SHP77 (cell line): Measurements from ENCODE around the gene ITGA11.

Experiments
- DNase-seq, 2 experiments: peaks; one replicate each; lab custom pipeline; 2025; lab: John Stamatoyannopoulos, UW

ITGA11 gene, protein sequence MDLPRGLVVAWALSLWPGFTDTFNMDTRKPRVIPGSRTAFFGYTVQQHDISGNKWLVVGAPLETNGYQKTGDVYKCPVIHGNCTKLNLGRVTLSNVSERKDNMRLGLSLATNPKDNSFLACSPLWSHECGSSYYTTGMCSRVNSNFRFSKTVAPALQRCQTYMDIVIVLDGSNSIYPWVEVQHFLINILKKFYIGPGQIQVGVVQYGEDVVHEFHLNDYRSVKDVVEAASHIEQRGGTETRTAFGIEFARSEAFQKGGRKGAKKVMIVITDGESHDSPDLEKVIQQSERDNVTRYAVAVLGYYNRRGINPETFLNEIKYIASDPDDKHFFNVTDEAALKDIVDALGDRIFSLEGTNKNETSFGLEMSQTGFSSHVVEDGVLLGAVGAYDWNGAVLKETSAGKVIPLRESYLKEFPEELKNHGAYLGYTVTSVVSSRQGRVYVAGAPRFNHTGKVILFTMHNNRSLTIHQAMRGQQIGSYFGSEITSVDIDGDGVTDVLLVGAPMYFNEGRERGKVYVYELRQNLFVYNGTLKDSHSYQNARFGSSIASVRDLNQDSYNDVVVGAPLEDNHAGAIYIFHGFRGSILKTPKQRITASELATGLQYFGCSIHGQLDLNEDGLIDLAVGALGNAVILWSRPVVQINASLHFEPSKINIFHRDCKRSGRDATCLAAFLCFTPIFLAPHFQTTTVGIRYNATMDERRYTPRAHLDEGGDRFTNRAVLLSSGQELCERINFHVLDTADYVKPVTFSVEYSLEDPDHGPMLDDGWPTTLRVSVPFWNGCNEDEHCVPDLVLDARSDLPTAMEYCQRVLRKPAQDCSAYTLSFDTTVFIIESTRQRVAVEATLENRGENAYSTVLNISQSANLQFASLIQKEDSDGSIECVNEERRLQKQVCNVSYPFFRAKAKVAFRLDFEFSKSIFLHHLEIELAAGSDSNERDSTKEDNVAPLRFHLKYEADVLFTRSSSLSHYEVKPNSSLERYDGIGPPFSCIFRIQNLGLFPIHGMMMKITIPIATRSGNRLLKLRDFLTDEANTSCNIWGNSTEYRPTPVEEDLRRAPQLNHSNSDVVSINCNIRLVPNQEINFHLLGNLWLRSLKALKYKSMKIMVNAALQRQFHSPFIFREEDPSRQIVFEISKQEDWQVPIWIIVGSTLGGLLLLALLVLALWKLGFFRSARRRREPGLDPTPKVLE

GRCh38 chr15:68431792-68432401, at the start of gene ITGA11:
Gene ITGA11, minus strand, starts transcription at chr15:68432163. Its CDS starts 97 bp downstream, at chr15:68432066.
- peak; percentile 41 to 68 for DNase-seq

DNA sequence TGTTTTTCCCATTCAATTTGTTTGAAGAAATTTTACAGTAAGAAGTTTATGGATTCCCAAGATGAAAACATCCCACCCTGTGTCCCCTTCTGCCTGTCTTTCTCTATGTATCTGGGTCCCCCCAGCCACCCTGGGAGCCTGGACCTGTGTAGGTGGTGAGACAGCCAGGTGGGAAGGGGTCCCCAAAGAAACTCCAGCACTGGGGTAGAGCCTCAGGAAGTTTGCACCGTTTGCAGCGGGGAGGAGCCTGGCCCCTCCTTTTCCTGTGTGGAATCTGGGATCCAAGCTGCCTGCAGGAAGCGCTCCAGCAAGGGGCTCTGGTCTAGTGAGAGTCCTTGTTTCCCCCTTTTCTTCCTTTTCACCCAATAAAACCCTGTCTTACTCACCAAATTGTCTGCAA, 49.4 kb upstream of the ITGA11 start:
- DNase-seq, result no peak

DNA sequence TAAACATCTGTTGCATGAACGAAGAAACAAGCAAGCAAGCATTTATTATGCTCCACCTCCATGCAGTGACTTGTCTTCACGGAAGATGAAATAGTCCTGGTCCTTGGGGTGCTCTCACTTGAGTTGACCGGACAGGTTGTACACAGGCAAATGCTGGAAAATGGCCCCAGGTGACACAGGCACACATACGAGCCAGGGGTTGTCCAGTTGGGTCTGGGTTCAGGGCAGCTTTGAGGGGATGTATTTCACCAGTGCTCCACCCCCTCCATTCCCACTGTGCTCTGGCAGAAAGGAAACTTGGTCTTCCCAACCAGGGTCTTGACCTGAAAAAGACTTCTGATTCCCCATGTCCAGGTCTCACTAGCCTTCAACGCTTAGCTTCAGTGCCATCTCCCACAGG, 48.3 kb upstream of the ITGA11 start:
- DNase-seq, result no peak

DNA sequence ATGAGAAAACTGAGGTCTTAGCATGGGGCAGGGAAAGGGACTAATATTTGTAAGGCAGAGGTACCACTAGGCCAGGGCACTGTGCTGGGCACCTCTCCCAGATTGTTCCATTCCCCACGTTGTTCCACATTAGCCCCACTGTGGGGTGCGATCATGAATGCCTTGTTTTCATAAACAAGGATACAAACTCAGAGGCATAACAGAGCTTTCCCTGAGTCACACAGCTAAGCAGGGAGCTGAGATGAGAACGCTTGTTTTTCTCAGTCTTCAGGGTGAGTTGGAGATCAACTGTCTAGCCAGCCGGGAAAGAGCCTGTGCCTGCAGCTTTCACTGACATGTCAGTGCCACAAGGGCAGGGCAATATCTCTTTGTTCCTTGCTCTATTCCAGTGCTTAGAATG, 47.9 kb upstream of the ITGA11 start:
- no peak for DNase-seq

- DNase-seq, result no peak
Measured at GRCh38 chr15:68479406-68479805, 47.4 kb upstream of the ITGA11 start.

- no peak for DNase-seq
Measured at GRCh38 chr15:68478853-68479252, 46.9 kb upstream of the ITGA11 start.

DNA sequence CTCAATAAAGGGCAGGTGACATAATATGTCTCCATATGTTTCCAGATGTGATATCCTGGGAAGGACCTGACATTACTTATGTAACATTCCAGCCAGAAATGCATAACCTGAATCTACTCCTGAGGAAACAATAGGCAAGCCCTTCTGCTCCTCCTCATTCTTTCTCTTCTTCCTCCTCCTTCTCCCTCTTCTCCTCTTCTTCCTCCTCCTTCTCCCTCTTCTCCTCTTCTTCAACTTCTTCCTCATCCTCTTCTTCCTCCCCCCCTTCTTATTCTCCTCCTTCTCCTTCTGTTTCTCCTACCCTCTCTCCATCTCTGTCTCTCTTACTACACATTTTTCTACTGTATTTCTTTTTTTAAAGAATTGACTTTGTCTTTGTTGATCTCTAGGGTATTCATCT, 43.5 kb upstream of the ITGA11 start:
- DNase-seq, result no peak

DNA sequence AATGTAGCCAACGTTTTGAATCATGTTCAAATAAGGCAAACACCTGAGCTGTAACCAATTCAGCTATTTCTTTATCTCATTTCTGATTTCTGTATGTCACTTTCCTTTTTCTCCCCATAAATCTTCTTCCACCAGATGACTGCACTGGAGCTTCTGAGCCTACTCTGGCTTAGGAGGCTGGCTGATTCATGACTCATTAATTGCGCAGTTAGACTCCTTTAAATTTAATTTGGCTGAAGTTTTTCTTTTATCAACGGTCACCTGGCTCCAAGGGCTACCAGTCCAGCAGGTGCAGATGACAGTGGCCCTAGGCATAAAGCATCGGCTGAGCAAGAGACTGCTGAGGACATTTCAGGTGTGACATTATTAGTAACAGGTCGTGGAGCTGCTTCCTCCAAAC, 39.6 kb upstream of the ITGA11 start:
- DNase-seq, result no peak

GRCh38 chr15:68470976-68471375, 39.0 kb upstream of the ITGA11 start:
- DNase-seq, result no peak

- no peak for DNase-seq
Measured at GRCh38 chr15:68470049-68470742, 38.2 kb upstream of the ITGA11 start.

DNA sequence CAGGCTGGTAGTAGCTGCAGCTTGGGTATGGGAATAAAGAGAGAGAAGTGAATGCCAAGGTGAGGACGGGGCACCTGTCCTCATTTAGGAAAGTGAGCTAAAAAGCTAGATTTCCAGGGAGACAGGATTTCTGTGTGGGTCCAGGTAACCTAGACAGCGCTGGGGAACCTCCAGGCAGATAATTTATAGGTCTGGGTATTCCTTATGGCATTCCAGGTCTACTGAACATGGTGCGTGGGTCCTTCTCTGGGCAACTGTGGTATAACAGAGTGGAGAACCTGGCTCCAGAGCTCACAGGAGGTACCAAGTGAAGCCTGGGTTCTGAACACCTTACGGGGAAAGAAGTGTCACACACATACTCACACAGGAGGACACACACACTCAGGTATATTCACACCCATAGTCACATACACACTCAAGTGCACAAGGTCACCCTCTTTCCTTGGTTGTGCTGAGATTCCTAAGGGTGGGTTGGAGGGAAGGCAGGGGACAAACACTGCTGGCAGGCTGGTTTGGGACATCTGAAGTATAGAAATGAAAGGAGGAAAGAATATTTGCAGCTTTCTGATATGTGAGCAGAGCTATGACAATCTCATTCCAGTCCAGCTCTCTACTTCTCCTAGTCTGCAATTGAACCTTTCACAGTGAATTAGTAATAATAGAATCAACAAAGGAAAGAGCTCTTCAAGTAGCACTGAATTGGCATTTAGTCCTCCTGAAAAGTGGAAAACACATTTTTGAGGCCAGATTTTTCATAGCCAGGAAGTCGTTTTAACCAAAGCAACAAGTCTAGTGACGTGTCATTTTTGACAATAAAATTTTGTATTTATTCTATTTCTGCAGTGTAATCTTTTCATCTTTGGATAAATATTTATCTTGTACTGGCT, 37.4 kb upstream of the ITGA11 start:
- DNase-seq, result no peak

- DNase-seq, result no peak
Measured at GRCh38 chr15:68466876-68467275, 34.9 kb upstream of the ITGA11 start.

DNA sequence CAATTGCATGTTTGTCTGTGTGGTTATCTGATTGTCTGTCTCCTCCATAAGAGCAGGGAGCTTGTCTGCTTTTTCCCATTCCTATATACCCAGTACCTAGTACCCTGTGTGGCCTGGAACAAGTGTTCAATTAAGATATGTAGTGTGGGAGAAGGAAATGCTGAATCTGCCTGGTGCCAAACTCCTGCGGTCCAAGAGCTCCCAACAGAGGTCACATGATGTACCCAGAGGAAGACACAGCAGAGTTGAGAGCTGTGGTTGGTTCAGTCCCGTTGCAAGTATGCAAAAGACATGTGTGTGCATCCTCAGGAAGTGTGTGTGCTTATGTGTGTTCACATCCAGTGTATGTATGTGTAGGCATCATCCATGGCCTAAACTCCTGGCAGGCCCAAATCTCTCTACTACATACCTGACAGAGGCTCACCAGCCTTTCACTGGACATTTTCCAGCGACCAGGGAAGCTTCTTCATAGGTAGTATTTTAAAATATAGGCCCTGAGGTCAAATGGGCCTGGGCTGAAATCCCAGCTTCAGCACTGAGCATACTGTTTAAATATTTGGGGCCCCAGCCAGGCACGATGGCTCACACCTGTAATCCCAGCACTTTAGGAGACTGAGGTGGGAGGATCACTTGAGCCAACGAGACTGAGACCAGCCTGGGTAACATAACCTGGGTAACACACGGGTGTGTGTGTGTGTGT, 34.0 kb upstream of the ITGA11 start:
- DNase-seq, result no peak

GRCh38 chr15:68464448-68465090, 32.6 kb upstream of the ITGA11 start:
- no peak for DNase-seq

GRCh38 chr15:68463996-68464395, 32.0 kb upstream of the ITGA11 start:
- DNase-seq, result no peak

- DNase-seq, result no peak
Measured at GRCh38 chr15:68463444-68463843, 31.5 kb upstream of the ITGA11 start.

DNA sequence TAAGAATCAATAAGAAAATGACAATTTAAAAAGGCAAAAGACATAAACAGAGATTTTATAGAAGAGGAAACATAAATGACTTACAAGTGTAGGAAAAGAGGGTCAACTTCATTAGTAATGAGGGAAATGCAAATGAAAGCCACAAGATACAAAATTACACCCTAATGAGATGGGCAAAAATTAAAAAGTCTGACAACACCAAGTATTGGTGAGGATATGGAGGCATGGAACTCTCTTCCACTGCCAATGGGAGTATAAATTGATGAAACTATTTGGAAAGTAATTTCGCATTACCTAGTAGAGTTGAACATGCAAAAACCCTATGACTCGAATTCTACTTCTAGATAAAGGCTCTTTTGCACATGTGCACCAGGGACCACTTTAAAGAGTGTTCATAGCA, 28.2 kb upstream of the ITGA11 start:
- DNase-seq, result no peak

DNA sequence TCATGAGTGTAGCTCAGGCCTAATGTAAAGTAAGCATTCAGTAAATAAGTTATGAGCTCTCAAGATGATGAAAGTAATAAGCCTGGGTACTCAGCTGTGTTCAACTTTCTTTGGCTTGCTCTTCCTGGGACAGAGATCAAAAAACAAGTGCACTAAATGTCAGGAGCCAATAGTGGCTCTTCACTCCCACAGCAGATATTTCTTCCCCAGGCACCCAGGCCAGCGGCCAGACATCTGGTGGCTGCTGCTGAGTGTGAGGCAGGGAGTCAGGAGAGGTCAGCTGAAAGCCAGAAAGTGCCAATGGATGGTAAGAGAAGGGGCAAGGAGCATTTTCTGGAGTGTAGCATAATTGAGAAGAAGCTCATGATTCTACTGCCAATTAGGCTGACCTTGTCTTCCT, 18.2 kb upstream of the ITGA11 start:
- DNase-seq, result no peak

DNA sequence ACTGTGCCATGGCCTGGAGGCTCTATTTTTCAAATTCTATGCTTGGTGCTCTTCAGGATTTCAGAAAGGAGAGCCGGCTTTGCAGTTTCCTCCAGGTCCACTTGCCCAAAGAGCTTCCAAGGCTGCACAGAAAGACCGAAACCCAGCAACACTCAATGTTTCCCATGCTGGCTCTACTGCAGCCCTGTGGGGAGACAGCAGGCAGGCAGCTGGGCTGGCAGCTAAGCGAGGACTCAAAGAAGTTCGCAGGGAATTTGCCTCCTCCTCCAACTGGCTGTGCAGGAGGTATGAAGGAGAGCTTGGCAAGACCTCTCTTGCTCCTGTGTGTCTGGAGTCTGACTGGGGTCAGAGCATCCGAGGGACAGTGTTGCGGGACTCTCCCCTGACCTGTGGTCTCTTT, 17.4 kb upstream of the ITGA11 start:
- no peak for DNase-seq
